NCI-H748 (cell line): Measurements from ENCODE around the gene PHF5A.

Experiments used
- DNase-seq: peaks from one replicate; lab custom pipeline; 2025; ENCODE audit not compliant: unreplicated experiment; lab: John Stamatoyannopoulos, UW

The PHF5A gene

DNA sequence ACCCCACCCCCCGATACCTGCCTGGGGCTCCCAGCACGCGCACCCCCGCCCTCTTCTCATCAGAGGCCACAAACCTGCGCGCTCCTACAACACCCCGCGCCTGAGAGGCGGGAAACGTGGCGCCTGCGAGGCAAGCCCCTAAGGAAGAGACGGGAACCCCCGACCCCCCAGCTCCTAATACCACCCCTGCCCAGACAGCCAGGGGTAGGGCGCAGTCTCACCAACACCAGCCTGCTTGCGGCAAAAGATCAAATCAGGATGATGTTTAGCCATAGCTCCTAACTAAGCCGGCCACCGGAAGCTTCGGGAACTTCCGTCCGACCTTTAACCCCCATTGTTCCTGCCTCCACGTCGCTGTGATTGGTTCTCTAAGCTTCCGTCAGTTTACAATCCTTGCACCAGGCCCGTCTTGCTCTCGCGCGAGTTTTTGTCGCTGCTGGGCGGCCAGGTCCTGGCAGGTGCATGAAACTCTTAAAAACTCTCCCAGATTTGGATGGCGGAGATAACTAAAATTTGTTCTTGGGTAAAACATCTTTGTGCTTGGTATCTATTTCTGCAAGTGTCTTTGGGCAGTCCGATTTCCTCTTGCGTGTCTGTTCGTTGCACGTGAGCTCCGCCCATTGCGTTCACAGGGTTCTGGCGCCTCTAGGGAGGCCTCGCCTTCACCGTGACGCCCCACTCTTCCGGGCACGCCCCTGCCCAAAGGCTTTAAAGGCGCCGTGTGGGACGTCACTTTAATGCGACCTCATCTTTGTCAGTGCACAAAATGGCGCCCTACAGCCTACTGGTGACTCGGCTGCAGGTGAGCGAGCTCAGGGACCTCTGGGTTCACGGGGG is at the start of gene PHF5A, which contains the start of gene ACO2:
TSS of gene PHF5A (minus strand) at position 312 of the 837 bp plus-strand sequence. CDS start at position 273, 39 bp downstream.
TSS of gene ACO2 (plus strand) at position 737 of the 837 bp plus-strand sequence. CDS start at position 767, 30 bp downstream.
- DNase-seq, result peak; percentile 98

DNA sequence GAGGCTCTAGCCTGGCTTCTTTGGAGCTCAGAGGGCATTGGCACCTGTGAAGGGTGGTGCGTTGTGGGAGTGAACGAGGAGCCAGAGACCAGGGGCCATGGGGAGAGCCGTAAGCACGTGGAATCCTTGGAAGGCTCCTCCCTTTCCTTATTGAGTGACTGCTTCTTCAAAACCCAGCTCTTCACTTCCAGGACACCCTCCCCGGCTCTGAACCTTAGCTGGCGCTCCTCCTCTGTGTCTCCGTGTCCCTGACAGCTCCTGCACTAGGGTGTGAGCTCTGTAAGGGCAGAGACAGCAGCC is 49.5 kb upstream of the PHF5A start:
- no peak for DNase-seq

GRCh38 chr22:41517172-41518047 is 48.9 kb upstream of the PHF5A start:
- DNase-seq, result peak; percentile 51

- no peak for DNase-seq
Measured at GRCh38 chr22:41516462-41516861, 48.0 kb upstream of the PHF5A start.

- no peak for DNase-seq
Measured at GRCh38 chr22:41513391-41513790, 44.9 kb upstream of the PHF5A start.

- peak; percentile 27 for DNase-seq
Measured at GRCh38 chr22:41512421-41513194, 44.1 kb upstream of the PHF5A start.

DNA sequence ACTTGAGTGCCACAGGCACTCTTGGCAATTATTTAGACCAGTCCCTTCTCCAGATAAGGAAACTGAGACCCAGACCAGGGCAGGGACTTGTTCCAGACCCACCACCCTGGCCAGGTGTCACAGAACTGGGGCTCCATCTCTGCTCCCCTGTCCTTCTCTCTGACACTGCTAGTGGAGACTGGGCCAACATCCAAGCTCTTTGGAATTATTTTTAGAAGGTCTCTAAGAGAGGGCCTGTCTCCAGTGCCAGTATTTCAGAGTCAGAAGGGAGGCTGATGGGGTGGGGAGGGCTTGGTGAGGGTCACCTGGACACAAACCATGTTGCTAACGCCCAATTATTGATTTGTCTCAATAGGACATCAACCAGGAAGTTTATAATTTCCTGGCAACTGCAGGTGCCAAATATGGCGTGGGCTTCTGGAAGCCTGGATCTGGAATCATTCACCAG is 43.1 kb upstream of the PHF5A start:
- DNase-seq, result no peak

DNA sequence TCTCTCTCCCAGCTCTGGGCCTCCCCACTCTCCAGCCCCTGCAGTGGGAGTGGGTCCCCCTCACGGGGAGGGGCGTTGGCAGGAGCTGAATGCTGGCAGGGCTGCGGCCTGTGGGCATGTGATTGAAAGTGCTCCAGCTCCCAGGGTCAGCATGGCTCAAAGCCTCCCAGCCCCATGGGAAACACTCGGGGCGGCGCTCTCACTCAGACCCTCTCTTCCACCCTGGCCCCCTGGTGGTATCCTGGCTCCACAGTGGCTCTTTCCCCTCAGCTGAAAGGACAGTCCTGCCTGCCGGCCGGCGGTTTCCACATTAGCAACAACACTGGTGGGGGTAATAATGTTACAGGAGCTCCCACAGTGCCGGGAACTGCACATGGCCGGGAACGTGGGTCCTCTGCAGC is 40.3 kb upstream of the PHF5A start:
- DNase-seq, result no peak

- no peak for DNase-seq
Measured at GRCh38 chr22:41507330-41508063, 39.0 kb upstream of the PHF5A start.

DNA sequence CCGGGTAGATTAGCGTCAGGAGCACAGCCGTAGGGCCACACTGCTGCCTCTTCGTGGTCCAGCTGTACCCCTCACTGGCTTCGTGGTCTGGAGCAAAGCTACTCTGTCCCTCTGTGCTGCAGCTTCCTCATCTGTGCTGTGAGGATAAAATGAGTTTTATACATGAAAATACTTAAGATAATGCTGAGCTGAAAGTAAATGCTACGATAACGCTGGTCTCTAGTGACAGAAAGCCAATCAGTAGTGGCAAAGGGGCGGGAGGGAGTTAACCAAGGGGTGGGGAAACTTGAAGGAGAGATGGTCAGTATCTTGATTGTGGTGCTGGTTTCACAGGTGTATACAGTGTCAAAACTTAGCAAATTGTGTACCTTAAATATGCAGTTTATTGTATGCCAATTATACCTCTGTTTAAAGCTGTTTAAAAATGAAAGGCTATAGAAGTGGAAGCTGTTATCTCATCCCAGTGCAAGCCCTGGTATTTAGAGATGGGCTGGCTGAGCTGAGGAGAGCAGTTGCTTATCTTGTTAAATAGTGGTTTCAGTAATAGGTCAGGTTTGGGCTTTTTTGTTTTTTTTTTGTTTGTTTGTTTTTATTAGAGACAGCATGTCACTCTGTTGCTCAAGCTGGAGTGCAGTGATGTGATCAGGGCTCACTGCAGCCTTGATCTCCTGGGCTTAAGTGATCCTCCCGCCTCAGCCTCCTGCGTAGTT is 37.2 kb upstream of the PHF5A start:
- DNase-seq, result no peak

- DNase-seq, result no peak
Measured at GRCh38 chr22:41504816-41505215, 36.3 kb upstream of the PHF5A start.

DNA sequence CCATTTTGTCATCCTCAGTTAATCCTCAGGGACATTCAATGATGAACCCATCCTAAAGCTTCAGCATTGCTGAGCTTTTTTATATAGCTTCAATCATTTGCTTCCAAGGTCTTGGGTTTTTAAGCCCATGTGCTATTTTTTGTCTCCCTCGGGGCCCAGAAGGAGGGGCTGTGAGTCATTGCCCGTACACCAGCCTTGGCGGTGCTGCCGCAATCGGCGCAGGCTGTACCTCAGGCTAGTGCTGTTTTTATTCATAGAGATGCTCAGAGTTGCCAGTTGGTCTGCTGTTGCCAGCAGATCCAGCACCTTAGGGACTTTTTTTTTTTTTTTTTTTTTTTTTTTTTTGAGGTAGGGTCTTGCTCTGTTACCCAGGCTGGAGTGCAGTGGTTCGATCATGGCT is 35.9 kb upstream of the PHF5A start:
- DNase-seq, result no peak

DNA sequence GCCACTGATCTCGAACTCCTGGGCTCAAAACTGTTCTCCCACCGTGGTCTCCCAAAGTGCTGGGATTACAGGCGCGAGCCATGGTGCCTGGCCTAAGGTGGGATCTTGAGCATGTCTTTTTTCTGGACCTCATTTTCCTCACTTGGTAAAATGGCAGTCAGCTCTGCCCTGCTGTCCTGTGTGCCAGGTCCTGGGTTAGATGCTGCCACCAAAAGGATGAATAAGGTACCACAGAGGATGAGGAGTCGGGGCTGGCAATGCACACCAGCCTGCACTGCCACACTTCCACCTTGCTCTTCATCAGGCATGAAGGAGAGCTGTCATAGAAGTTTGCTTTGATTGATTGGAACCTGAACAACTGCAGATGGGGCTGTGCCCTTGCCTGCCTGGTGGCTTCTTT is 32.7 kb upstream of the PHF5A start:
- no peak for DNase-seq

DNA sequence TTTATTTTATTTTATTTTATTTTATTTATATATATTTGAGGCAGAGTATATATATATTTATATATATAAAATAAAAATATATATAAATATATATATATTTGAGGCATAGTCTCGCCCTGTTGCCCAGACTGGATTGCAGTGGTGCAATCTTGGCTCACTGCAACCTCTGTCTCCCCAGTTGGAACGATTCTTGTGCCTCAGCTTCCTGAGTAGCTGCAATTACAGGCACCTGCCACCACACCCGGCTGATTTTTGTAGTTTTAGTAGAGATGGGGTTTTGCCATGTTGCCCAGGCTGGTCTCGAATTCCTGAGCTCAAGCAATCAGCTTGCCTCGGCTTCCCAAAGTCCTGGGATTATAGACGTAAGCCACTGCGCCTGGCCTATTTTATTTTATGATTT is 31.8 kb upstream of the PHF5A start:
- DNase-seq, result no peak

DNA sequence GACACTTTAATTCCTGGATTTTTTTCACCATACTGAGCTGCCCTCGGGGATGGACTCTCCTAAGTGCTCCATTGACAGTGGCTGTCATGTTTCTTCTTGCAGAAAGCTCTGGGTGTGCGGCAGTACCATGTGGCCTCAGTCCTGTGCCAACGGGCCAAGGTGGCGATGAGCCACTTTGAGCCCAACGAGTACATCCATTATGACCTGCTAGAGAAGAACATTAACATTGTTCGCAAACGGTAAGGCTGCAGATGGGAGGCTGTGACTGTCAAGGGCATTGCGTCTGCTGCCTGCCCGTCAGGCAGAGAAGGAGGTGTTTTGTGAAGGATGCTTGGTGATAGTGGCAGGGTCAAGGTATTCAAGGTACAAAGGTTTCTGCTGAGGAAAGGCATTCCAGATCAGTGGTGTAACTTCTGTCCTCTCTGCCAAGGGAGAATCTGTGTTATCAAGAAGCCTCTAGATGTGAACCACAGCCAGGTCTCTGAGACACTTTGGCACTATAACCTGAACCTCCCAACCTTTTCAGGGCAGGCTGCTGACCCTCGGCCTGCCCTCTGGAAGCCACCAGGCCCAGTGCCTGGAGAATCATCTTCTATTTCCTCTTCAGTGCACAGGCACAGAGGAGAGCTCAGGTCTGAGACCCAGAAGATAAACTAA is 31.3 kb upstream of the PHF5A start:
- no peak for DNase-seq

DNA sequence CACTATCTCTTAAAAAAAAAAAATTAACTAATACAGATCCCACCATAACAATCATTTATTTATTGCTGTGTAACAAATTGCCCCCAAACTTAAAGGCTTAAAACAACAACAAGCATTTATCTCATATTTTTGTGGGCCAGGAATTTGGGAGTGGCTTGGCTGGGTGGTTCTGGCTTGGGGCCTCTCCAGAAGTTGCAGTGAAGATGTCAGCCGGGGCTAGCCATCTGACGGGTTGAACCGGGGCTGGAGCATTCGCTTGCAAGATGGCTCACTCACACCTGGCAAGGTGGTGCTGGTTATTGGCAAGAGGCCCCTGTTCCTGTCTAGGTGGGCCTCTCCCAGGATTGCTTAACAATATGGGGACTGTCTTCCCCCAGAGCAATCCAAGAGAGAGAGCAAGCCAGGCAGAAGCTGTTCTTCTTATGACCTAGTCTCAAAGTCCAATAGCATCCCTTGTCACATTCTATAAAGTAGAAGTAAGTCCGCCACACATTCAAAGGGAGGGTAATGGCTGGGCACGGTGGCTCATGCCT is 29.9 kb upstream of the PHF5A start:
- no peak for DNase-seq

- DNase-seq, result no peak
Measured at GRCh38 chr22:41491374-41492100, 23.0 kb upstream of the PHF5A start.

GRCh38 chr22:41488596-41489385 is 20.3 kb upstream of the PHF5A start:
- DNase-seq, result no peak
